Fibroblast of skin of abdomen (primary cell): ENCODE measurements around the gene HDAC5. TPM values are rescaled to one million over a fixed set of nuclear protein-coding genes. Genes with fewer than 3 reads are reported as not detected.
"Not testable (repeated sequence)": the region's sequence is repeated elsewhere in the genome, so short reads cannot be mapped to it uniquely, and the experiment has no call there.

Source experiments
- DNase-seq: peaks from one replicate; pipeline ENCODE4 v3.0.0-alpha.2; 2013
- polyA plus RNA-seq, 2 experiments: library from polyadenylated mRNA; unstranded; fragments of 120-200 nt; gene quantifications; one replicate each; pipeline ENCODE4 v1.2.1, GENCODE V29; 2013; ENCODE audit not compliant: insufficient read length in 2 of 2

Gene HDAC5
- polyA plus RNA-seq (2013, experiment 1 of 2; ENCODE audit: insufficient read length) = 40.9 TPM
- polyA plus RNA-seq (2013, experiment 2 of 2; ENCODE audit: insufficient read length) = 44.9 TPM

GRCh38 chr17:44123356-44124117, at the start of gene HDAC5:
HDAC5 (minus strand) TSS chr17:44123641; CDS start chr17:44117515, 6,126 bp downstream.
- DNase-seq = peak; percentile 95

GRCh38 chr17:44171931-44172455, 48.6 kb upstream of the HDAC5 start:
- no peak for DNase-seq

- no peak for DNase-seq
Measured at GRCh38 chr17:44170499-44171201, 47.2 kb upstream of the HDAC5 start, which contains the start of gene ASB16. ASB16 (plus strand) TSS chr17:44170704; CDS start chr17:44170790, 86 bp downstream.

- no peak for DNase-seq
Measured at GRCh38 chr17:44170135-44170498, 46.7 kb upstream of the HDAC5 start.

GRCh38 chr17:44167181-44167861, 43.9 kb upstream of the HDAC5 start:
- DNase-seq = no peak

- no peak for DNase-seq
Measured at GRCh38 chr17:44164476-44164875, 41.0 kb upstream of the HDAC5 start.

- peak; percentile 20 for DNase-seq
Measured at GRCh38 chr17:44159519-44160210, 36.2 kb upstream of the HDAC5 start.

GRCh38 chr17:44155488-44155887, 32.0 kb upstream of the HDAC5 start:
- DNase-seq = no peak

- no peak for DNase-seq
Measured at GRCh38 chr17:44152875-44153274, 29.4 kb upstream of the HDAC5 start.

GRCh38 chr17:44149750-44150329, 26.4 kb upstream of the HDAC5 start:
- DNase-seq = no peak

GRCh38 chr17:44149066-44149465, 25.6 kb upstream of the HDAC5 start:
- DNase-seq = not testable (repeated sequence)

- DNase-seq = no peak
Measured at GRCh38 chr17:44147812-44148211, 24.4 kb upstream of the HDAC5 start.

- DNase-seq = no peak
Measured at GRCh38 chr17:44146375-44147346, 23.2 kb upstream of the HDAC5 start.

GRCh38 chr17:44144966-44145739, 21.7 kb upstream of the HDAC5 start:
- DNase-seq = no peak

GRCh38 chr17:44143921-44144320, 20.5 kb upstream of the HDAC5 start:
- DNase-seq = not testable (repeated sequence)

- peak; percentile 99 for DNase-seq
Measured at GRCh38 chr17:44137891-44138709, 14.7 kb upstream of the HDAC5 start.

- DNase-seq = no peak
Measured at GRCh38 chr17:44134752-44135568, 11.5 kb upstream of the HDAC5 start.

GRCh38 chr17:44133918-44134476, 10.6 kb upstream of the HDAC5 start:
- DNase-seq = no peak
